Posterior cingulate gyrus (tissue), 11 donors: ENCODE data around the gene DNAJC17.

Source experiments
- DNase-seq, 10 donors: peaks; one replicate each; pipeline versions ENCODE4 v3.0.0 to v3.0.0-alpha.2; 2020 to 2021; ENCODE audit warnings: mixed read lengths in 3 of 10
- intact Hi-C: fragments of 100-400 bp; cut with DNase I; formaldehyde crosslinking; loops from one replicate; pipeline ENCODE4 v1.15.1; 2023

Gene DNAJC17

DNA sequence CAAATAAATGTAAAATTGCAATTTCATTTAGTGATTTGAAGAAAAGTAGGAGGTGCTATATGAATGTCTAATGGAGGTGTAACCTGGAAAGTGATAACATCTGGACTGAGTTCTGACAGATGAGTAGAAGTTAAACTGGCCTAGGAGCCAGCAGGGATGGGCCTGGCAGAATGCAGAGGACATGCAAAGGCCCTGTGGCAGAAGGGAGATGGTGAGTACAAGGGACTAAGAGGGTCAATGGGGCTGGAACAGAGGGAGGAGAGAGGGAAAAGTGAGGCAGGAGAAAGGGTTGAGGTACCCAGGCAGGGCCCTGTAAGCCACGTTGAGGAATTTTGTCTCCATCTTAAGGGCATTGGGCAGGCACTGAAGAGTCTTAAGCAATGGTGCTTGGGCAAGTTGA, 24.6 kb upstream of the DNAJC17 start:
- intact Hi-C loops, result no loop called here
- DNase-seq, result peak in 1 of 10 donors; percentile 4

GRCh38 chr15:40830884-40831283, 23.6 kb upstream of the DNAJC17 start:
- peak in 1 of 10 donors; percentile 34 for DNase-seq
- intact Hi-C loops, result no loop called here

- intact Hi-C loops, result no loop called here
- DNase-seq, result peak in 1 of 10 donors; percentile 1
Observed at GRCh38 chr15:40829115-40829514, 21.8 kb upstream of the DNAJC17 start.

- peak in 2 of 10 donors; percentile 8 to 61 for DNase-seq
- intact Hi-C loops, result no loop called here
Observed at GRCh38 chr15:40828447-40829036, 21.3 kb upstream of the DNAJC17 start, which contains the start of gene PPP1R14D. Gene PPP1R14D, minus strand, starts transcription at chr15:40828708. Its CDS starts 67 bp downstream, at chr15:40828641.

DNA sequence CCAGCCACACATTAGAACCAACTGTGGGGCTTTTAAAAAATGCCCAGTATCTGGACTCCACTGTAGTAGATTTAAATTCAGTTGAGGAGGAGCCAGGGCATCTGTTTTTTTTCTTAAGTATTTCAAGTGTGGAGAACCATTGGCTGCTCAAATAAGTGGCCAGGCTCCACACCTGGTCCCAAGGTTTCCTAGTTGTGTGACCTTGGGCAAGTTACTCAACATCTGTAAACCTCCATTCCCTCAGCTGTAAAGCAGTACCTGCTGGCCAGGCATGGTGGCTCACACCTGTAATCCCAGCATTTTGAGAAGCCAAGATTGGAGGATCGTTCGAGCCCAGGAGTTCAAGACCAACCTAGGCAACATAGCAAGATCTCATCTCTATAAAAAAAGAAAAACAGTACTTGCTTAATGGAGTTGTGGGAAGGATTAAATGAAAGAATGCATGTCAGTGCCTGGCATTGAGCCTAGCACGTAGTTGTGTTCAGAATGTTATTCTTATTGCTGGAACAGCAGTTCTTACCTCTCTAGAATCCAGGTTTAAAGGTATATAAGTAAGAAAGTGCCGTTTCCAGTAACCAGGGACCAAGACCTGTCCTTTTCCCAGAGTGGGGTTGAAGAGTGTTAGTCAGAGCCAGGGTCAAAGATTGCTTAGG, 19.3 kb upstream of the DNAJC17 start:
- intact Hi-C loops, result no loop called here
- peak in 1 of 10 donors; percentile 31 for DNase-seq

- intact Hi-C loops, result no loop called here
- no peak for DNase-seq
Observed at GRCh38 chr15:40825661-40826422, 18.6 kb upstream of the DNAJC17 start.

- intact Hi-C loops, result no loop called here
- no peak for DNase-seq
Observed at GRCh38 chr15:40823572-40824343, 16.5 kb upstream of the DNAJC17 start.

DNA sequence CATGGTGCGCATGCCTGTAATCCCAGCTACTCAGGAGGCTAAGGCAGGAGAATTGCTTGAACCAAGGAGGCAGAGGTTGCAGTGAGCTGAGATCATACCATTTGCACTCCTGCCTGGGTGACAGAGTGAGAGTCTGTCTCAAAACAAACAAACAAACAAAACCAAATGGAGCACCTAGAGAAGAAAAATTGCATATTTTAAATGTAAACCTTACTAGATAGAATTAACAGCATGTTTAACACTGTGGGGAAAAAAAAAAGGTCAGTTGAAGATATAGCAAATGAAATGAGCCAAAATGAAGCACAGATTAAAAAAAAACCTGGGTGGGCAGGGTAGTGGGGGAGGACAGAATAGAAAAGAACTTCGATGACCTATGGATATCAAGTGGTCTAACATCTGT, 13.9 kb upstream of the DNAJC17 start:
- no peak for DNase-seq
- intact Hi-C loops, result no loop called here

DNA sequence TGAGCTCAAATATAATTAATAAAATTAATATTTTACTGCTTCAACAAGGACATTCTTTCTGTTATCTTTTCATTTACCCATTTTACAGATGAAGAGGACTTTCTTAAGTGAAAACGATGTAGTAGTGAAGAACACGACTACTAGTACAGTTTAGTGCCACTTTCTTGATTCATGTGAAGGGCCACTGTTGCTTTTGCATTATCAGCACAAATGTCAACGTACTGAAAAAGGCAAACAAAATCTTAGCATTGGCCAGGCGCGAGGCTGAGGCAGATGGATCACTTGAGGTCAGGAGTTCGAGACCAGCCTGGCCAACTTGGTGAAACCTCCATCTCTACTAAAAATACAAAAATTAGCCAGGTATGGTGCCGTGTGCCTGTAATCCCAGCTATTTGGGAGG, 11.8 kb upstream of the DNAJC17 start:
- intact Hi-C loops, result no loop called here
- DNase-seq, result no peak

DNA sequence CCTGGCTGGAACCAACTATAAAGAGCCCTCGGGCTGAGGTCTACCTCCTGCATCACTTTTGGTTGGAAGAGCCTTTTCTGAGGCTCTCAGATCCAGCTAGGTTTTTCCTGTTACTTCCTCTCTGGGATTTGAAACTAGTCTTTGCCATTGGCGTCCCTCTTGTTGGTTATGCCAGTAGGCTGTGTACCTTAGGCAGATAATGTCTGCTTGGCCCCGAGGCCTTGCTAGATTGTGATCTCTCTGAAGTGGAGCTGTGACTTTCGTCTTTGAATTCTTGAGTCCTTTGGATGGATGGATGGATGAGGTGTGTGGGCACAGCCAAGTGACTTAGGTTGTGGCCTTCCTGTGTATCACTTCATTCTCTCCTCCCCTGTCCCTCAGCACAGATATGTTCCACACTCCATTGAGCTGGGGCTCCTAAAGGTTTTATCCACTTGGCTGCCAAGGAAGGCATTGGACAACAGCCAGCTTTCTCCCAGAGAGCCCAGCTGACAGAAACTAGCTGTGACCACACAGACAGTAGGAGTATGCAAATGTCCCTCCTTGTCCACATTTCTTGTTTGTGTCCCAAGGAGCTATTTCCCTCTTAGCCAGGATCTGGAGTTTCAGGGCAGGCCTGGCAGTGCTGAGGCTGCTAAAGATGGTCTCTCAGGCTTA, 7.9 kb upstream of the DNAJC17 start:
- peak in 3 of 10 donors; percentile 19 to 72 (median 24) for DNase-seq
- intact Hi-C loops, result no loop called here

DNA sequence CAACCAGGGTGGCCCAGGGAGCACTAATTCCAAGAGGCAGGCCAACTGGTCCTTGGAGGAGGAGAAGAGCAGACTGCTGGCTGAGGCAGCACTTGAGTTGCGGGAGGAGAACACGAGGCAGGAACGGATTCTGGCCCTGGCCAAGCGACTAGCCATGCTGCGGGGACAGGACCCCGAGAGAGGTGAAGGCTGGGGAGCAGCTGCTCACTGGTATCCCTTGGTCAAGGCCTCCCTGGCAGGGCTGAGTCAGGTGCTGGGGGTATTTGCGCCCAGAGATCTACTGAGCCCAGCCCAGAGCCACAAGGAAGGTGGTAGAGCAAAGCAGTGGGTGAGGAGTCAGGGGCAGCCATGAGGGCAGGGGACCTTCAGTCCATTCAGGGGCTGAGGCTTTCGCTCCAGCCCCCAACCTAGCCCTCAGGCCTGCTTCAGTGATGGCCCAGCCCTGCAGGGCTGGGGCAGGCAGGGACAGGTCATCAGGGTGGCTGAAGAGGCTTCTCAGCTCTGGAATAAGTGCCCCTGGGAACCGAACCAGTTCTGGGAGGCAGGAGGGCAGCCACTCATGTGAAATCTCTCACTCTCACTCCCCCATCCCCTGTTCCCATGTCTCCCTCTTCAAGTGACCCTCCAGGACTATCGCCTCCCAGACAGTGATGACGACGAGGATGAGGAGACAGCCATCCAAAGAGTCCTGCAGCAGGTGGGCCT, 5.6 kb upstream of the DNAJC17 start:
- peak in 1 of 10 donors; percentile 66 for DNase-seq
- intact Hi-C loops, result no loop called here

- intact Hi-C loops, result loop anchor here (5.0 kb wide), 1 partner anchor 222 kb away; no protein-coding TSS in a partner anchor
- DNase-seq, result peak in 1 of 10 donors; percentile 43
Observed at GRCh38 chr15:40808861-40809450, 1.7 kb upstream of the DNAJC17 start.

DNA sequence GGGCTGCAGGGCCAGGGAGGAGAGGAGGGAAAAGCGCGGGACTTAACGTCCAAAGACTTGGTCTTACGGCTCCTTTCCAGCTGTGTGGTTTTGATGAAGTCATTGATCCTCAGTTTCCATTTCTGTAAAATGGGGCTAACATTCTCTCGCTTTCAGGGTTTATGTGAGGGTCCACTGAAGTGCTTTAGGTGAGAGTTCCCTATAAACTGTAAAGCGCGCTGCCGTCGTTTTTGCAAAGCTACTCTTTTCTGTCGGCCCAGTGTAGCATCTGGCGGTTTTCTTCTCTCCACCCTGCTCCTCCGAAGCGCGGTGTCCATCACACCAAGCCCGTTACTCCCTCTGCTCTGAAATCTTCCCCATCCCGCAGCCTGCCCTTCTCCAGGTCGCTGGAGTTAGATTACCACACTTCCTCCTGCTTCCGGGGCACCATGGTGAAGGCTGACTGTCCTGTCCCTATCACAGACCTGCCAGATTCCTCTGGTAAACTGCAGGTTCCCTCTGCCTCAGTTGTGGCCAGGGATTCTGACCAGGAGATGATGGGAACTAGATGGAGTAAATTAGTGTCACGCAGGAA, 702 bp upstream of the DNAJC17 start:
- DNase-seq, result peak in 1 of 10 donors; percentile 29
- intact Hi-C loops, result loop anchor here (1.0 to 5.0 kb wide), 4 partner anchors 53 to 221 kb away; partner anchors contain the start of genes RMDN3 and VPS18

GRCh38 chr15:40806672-40807027, 623 bp downstream of the DNAJC17 start:
- no peak for DNase-seq
- intact Hi-C loops, result loop anchor here (1.0 to 5.0 kb wide), 4 partner anchors 51 to 219 kb away; partner anchors contain the start of genes RMDN3 and VPS18

- DNase-seq, result peak in 1 of 10 donors; percentile 6
- intact Hi-C loops, result no loop called here
Observed at GRCh38 chr15:40803688-40804087, 3.6 kb downstream of the DNAJC17 start.

DNA sequence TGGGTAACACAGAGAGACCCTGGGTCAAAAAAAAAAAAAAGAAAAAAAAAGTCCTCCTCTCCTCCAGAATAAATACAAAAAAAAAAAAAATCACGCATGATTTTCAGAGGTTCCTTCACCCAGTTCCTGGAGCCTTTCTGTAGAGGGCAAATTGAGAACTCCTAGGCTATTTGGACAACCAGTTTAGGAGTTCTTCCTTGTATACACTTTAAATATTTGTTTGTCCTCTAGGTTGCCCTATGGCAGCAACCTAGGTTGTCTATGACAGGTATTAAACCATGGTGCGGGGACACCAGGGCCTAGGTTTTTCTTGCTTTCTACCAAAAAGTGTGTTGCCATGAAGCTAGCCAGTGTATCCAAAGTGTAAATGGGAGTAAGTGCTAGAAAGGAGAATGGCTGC, 4.2 kb downstream of the DNAJC17 start:
- no peak for DNase-seq
- intact Hi-C loops, result no loop called here

DNA sequence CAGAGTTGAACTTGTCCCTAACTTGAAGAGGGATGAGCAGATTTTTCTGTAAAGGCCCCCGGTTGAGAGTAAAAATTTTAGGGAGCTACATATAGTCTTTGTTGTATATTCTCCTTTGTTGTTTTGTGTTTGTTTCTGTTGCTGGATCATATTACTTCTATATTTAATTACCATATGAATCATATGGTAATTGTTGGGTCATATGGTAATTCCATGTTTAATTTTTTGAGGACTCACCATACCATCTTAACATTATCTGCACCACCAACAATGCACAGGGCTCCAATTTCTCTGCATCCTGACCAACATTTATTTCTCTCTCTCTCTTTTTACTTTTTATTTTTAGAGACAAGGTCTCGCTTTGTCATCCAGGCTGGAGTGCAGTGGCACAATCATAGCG, 7.8 kb downstream of the DNAJC17 start:
- DNase-seq, result no peak
- intact Hi-C loops, result no loop called here

- peak in 1 of 10 donors; percentile 16 for DNase-seq
- intact Hi-C loops, result no loop called here
Observed at GRCh38 chr15:40796512-40796911, 10.8 kb downstream of the DNAJC17 start.

- DNase-seq, result no peak
- intact Hi-C loops, result no loop called here
Observed at GRCh38 chr15:40796041-40796440, 11.2 kb downstream of the DNAJC17 start.
